ENCODE measurements around the gene LAMB1.

The LAMB1 gene

DNA sequence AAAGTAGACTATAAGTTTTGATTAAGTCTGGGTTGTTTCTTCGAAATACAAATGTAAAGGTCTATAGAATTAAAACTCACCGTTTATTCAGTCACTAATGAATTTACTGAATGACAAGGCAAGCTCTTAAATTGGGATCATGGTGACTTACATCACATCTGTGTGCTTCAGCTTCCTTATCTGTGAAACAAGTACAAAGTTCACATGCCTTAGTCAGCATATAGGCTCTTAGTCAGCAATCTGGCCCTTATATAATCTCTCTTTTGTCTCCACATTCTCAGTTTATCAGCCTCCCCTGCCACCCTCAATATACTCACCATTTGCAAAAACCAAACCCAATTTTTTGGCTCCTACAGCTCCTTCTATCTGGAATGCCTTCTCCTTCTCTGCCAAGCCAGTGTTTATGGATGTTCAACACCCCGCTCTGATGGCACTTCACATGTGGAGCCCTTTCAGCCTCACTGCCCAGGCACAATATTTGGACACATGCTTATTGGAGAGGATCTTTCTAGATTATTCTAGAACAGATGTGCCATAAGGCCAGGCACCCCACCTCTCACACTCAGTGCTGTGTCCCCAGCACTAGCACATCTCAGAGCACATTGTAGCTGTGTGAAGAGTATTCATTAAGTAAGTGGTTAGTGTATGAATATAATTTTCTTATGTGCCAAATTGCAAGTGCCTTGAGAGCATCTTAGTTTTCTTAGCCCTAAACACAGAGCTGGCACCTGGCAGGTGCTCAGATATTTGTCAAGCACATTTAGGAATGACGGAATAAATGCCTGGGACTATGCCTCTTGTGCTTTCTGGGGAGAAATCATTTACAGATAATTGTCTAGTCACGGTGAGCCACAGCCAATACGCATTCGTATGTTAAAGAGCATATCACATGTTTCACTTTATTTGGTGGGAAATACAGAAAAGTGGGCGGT is 9.8 kb upstream of the LAMB1 start:
- H3K27me3 ChIP-seq: peaks cover 53% of the 10 kb centered on the region
- H3K4me1 ChIP-seq (ENCODE audit: control insufficient read depth in 1 of 2, insufficient read depth in 1 of 2, low read depth in 1 of 2, low read length in 1 of 2): no peaks in the 10 kb centered on the region
- no peak overlapping the region for H3K4me3 ChIP-seq (ENCODE audit: low read depth in 1 of 2, low read length in 1 of 2)
- H3K27ac ChIP-seq: no peak overlapping the region
- no peaks in the 10 kb centered on the region for H3K9me3 ChIP-seq
- TF ChIP-seq, protein P1, sequence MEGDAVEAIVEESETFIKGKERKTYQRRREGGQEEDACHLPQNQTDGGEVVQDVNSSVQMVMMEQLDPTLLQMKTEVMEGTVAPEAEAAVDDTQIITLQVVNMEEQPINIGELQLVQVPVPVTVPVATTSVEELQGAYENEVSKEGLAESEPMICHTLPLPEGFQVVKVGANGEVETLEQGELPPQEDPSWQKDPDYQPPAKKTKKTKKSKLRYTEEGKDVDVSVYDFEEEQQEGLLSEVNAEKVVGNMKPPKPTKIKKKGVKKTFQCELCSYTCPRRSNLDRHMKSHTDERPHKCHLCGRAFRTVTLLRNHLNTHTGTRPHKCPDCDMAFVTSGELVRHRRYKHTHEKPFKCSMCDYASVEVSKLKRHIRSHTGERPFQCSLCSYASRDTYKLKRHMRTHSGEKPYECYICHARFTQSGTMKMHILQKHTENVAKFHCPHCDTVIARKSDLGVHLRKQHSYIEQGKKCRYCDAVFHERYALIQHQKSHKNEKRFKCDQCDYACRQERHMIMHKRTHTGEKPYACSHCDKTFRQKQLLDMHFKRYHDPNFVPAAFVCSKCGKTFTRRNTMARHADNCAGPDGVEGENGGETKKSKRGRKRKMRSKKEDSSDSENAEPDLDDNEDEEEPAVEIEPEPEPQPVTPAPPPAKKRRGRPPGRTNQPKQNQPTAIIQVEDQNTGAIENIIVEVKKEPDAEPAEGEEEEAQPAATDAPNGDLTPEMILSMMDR (IDR thresholded peaks at IDR 0.05): no peak
- H3K36me3 ChIP-seq: no peaks in the 10 kb centered on the region

GRCh38 chr7:108010377-108010776 is 7.4 kb upstream of the LAMB1 start:
- Histone ChIP-seq H3K9me3 (no peaks in the 10 kb centered on the region), H3K27me3 (peaks cover 77% of the 10 kb centered on the region), H3K4me1 (ENCODE audit: control insufficient read depth in 1 of 2, insufficient read depth in 1 of 2, low read depth in 1 of 2, low read length in 1 of 2) (no peaks in the 10 kb centered on the region), H3K27ac (no peak overlapping the region), H3K36me3 (no peaks in the 10 kb centered on the region), H3K4me3 (ENCODE audit: low read depth in 1 of 2, low read length in 1 of 2) (no peak overlapping the region)
- TF ChIP-seq, protein P1 (IDR thresholded peaks at IDR 0.05): no peak

DNA sequence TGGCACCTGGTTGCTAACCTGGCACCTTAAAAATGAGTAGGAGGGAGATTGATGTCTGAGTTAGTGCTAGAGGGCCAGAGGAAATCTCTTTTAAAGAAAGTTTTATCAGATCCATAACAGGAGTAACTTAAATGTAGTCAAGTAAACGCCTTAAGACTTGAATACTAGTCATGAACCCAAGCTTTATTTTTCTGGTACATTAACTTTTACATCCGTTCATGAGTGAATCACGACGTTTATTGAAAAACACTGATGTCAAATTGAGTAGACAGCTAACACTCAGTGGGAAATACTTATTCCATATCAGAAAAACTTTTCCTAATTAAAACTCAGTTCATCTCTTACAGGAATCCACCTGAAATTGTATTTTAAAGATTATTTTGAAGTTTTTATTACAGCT is 6.9 kb upstream of the LAMB1 start:
- Histone ChIP-seq H3K27me3 (peaks cover 82% of the 10 kb centered on the region), H3K4me3 (ENCODE audit: low read depth in 1 of 2, low read length in 1 of 2) (no peak overlapping the region), H3K36me3 (no peaks in the 10 kb centered on the region), H3K27ac (no peak overlapping the region), H3K9me3 (no peaks in the 10 kb centered on the region), H3K4me1 (ENCODE audit: control insufficient read depth in 1 of 2, insufficient read depth in 1 of 2, low read depth in 1 of 2, low read length in 1 of 2) (no peaks in the 10 kb centered on the region)
- TF ChIP-seq, protein P1 (IDR thresholded peaks at IDR 0.05): no peak

DNA sequence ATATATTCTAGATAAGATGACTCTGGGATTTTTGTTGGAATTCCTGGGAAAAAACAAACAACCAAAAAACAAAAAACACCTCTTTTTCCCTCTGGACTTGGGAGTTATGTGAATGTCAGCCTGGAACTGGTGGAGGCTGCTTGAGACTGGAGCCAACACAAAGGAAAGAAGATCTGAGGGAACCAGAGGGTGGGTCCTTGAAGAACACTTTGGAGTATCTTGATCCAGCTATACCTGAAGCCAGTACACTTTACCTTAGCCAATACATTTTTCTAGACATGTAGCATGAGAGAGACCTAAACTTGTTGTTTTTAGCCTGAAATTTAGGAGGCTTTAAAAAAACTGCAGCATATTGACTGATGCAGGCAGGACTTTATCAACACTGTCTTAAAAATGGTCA is 5.9 kb upstream of the LAMB1 start:
- Histone ChIP-seq H3K9me3 (no peaks in the 10 kb centered on the region), H3K27ac (no peak overlapping the region), H3K4me1 (ENCODE audit: control insufficient read depth in 1 of 2, insufficient read depth in 1 of 2, low read depth in 1 of 2, low read length in 1 of 2) (no peaks in the 10 kb centered on the region), H3K4me3 (ENCODE audit: low read depth in 1 of 2, low read length in 1 of 2) (no peak overlapping the region), H3K36me3 (no peaks in the 10 kb centered on the region), H3K27me3 (peaks cover 93% of the 10 kb centered on the region)
- TF ChIP-seq, protein P1 (IDR thresholded peaks at IDR 0.05): no peak

GRCh38 chr7:108008240-108008639 is 5.3 kb upstream of the LAMB1 start:
- Histone ChIP-seq H3K27me3 (peaks cover 94% of the 10 kb centered on the region), H3K36me3 (no peaks in the 10 kb centered on the region), H3K9me3 (no peaks in the 10 kb centered on the region), H3K27ac (no peak overlapping the region), H3K4me1 (ENCODE audit: control insufficient read depth in 1 of 2, insufficient read depth in 1 of 2, low read depth in 1 of 2, low read length in 1 of 2) (peaks cover 1 to 5% of the 10 kb centered on the region in 2 experiments), H3K4me3 (ENCODE audit: low read depth in 1 of 2, low read length in 1 of 2) (no peak overlapping the region)
- TF ChIP-seq, protein P1 (IDR thresholded peaks at IDR 0.05): no peak
